Chondrocyte (in vitro differentiated cells): Measurements from ENCODE around the gene ARMC7. TPM values are rescaled to one million over a fixed set of nuclear protein-coding genes. Genes with fewer than 3 reads are reported as not detected.
"Not testable (repeated sequence)": the region's sequence is repeated elsewhere in the genome, so short reads cannot be mapped to it uniquely, and the experiment has no call there.

Experiments used
- DNase-seq: peaks from one replicate; pipeline ENCODE4 v3.0.0; 2021; ENCODE audit warnings: mixed read lengths, low spot score
- H3K27ac Mint-ChIP-seq: one replicate; pipeline ENCODE4 v1.8.0; 2021; ENCODE audit warnings: mild to moderate bottlenecking, moderate library complexity, mixed read lengths; ENCODE audit not compliant: unreplicated experiment
- H3K27me3 Mint-ChIP-seq: 2 replicates; pipeline ENCODE4 v1.8.0; 2021; ENCODE audit warnings: low read depth, mixed read lengths
- H3K36me3 Mint-ChIP-seq: 2 replicates; pipeline ENCODE4 v1.8.0; 2021; ENCODE audit warnings: low read depth, mixed read lengths
- H3K4me1 Mint-ChIP-seq: 2 replicates; pipeline ENCODE4 v1.8.0; 2021; ENCODE audit warnings: low read depth, mild to moderate bottlenecking, mixed read lengths
- H3K4me3 Mint-ChIP-seq: one replicate; pipeline ENCODE4 v1.8.0; 2021; ENCODE audit warnings: mild to moderate bottlenecking, moderate library complexity, mixed read lengths; ENCODE audit not compliant: unreplicated experiment
- H3K9me3 Mint-ChIP-seq: 2 replicates; pipeline ENCODE4 v1.8.0; 2021; ENCODE audit warnings: low read depth, mixed read lengths
- total RNA-seq: library from RNA; stranded (reverse); gene quantifications from 3 replicates; pipeline ENCODE4 v1.2.1, GENCODE V29; 2021
- TF ChIP-seq, protein P1 (sequence below): fragments of 200-600 bp; sonication (generic); IDR thresholded peaks from 2 replicates; pipeline ENCODE4 v1.5.0; 2021; ENCODE audit warnings: antibody characterized with exemption, mild to moderate bottlenecking, moderate library complexity

Gene ARMC7
- total RNA-seq, 1 donor from 2014 or later, result 10.8 TPM

DNA sequence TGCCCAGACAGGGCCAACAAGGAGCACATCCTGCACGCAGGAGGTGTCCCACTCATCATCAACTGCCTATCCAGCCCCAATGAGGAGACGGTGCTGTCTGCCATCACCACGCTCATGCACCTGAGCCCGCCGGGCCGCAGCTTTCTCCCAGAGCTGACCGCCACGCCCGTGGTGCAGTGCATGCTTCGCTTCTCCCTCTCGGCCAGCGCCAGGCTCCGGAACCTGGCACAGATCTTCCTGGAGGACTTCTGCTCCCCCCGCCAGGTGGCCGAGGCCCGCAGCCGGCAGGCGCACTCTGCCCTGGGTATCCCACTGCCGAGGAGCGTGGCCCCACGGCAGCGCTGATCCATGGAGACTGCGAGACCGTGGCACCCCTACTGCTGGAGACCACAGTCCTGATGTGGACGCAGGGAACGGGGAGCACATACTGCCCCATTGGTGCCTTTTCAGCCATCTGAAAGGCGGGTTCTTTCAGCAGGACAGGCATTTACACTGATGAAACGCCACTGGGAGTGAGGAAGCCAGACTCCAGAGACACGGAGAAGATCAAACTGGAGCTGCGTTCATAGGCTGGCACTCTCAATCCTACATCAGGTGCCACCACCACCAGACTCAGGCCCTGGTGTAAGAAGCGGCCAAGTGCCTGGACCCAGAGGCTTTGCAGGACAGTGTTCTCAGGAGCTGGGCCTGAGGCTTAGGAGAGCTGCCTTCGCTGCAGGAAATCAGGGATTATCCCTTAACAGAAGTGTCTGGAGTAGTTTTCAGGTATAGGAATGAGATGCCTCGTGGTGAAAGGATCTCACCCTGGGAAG lies 19.1 kb downstream of the ARMC7 start:
- Mint-ChIP-seq H3K9me3 (no peaks in the 10 kb centered on the region), H3K4me1 (peaks cover 24% of the 10 kb centered on the region), H3K27me3 (no peaks in the 10 kb centered on the region), H3K27ac (no peak overlapping the region), H3K36me3 (peaks cover 3% of the 10 kb centered on the region), H3K4me3 (no peak overlapping the region)
- peak; percentile 92 for DNase-seq
- TF ChIP-seq, protein P1, sequence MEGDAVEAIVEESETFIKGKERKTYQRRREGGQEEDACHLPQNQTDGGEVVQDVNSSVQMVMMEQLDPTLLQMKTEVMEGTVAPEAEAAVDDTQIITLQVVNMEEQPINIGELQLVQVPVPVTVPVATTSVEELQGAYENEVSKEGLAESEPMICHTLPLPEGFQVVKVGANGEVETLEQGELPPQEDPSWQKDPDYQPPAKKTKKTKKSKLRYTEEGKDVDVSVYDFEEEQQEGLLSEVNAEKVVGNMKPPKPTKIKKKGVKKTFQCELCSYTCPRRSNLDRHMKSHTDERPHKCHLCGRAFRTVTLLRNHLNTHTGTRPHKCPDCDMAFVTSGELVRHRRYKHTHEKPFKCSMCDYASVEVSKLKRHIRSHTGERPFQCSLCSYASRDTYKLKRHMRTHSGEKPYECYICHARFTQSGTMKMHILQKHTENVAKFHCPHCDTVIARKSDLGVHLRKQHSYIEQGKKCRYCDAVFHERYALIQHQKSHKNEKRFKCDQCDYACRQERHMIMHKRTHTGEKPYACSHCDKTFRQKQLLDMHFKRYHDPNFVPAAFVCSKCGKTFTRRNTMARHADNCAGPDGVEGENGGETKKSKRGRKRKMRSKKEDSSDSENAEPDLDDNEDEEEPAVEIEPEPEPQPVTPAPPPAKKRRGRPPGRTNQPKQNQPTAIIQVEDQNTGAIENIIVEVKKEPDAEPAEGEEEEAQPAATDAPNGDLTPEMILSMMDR, result no peak

DNA sequence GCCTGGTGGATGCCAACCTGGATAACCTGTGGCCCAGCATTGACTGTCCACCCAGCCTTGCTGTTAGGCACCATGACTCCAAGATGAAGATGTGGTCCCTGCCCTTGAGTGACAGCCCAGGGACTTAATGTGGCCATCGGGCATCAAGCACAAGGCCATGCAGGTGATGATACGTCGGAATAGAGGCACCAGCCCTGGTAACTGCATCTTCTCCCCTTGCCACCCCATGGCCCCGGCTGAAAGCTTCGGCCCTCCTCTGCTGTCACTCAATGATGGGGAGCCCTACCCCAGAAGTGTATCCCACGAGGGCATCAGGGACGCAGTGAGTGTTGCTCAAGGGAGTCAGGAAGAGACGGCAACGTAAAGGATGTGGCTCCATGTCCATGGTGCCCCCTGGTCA lies 19.8 kb downstream of the ARMC7 start:
- Mint-ChIP-seq H3K4me1 (peaks cover 18% of the 10 kb centered on the region), H3K9me3 (no peaks in the 10 kb centered on the region), H3K27ac (no peak overlapping the region), H3K4me3 (peak overlapping the region; percentile 12), H3K27me3 (no peaks in the 10 kb centered on the region), H3K36me3 (peaks cover 3% of the 10 kb centered on the region)
- peak; percentile 61 for DNase-seq
- TF ChIP-seq, protein P1, result no peak

DNA sequence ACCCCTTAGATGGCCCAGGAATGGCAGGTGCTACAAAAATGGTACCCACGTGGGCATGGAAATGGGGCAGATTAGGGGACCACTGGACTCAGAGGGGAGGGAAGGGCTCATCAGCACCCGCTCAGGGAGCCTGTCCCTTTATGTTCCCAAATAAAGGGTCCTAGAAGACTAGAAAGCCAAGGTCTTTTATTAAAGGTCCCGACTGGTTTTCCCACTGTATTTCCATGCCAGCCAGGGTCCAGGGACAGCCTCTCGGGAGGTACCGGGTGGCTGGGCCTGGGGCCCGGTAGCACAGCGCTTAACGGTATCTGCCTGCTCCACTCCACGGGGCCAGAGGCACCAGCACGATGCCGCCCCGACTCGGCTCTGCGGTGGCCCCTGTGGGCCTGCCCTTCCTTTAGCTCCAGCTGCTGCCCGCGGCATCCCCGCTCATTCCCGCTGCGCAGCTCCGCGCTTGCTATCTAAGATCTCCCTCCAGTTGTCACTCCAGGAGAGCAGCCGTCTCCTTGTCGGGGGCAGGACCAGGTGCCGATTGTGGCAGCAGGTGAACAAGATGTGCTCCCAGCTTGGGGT lies 20.4 kb downstream of the ARMC7 start:
- TF ChIP-seq, protein P1, result no peak
- Mint-ChIP-seq H3K4me1 (peaks cover 12% of the 10 kb centered on the region), H3K36me3 (peaks cover 3% of the 10 kb centered on the region), H3K4me3 (peak overlapping the region; percentile 85), H3K27ac (no peak overlapping the region), H3K27me3 (no peaks in the 10 kb centered on the region), H3K9me3 (no peaks in the 10 kb centered on the region)
- peak; percentile 92 for DNase-seq

DNA sequence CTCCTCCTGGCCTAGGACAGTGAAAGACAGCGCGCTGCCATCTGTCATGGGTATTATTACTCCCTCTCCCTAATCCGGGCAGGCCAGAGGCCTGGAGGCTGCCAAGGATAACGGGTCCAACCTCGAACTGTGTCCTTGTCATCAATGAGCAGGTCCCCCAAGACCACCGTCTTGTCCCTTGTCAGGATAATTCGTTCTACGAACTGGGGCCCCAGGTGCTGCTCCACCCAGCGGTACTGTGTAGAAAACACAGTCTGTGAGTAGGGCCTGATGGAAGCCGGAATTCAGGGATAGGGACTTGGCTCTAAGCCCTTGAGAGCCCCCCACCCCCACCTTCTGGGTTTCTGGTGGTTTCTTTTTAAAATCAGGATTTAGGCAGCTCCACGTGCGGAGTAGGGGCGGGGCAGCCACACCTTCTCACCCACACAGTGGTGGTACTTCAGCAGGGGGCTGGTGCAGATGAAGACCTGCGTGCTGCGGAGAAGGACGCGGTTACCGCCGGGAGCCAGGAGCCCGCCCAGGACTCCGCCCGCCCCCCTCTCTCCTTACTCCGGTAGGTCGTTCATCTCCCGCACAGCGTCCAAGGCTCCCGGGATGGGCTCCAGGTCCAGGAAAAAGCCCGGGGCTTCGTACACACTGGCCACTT lies 21.0 kb downstream of the ARMC7 start:
- Mint-ChIP-seq H3K4me1 (peaks cover 10% of the 10 kb centered on the region), H3K27ac (peak overlapping the region; percentile 81), H3K36me3 (peaks cover 3% of the 10 kb centered on the region), H3K27me3 (no peaks in the 10 kb centered on the region), H3K4me3 (peak overlapping the region; percentile 85), H3K9me3 (no peaks in the 10 kb centered on the region)
- TF ChIP-seq, protein P1, result peak; percentile 67
- no peak for DNase-seq

DNA sequence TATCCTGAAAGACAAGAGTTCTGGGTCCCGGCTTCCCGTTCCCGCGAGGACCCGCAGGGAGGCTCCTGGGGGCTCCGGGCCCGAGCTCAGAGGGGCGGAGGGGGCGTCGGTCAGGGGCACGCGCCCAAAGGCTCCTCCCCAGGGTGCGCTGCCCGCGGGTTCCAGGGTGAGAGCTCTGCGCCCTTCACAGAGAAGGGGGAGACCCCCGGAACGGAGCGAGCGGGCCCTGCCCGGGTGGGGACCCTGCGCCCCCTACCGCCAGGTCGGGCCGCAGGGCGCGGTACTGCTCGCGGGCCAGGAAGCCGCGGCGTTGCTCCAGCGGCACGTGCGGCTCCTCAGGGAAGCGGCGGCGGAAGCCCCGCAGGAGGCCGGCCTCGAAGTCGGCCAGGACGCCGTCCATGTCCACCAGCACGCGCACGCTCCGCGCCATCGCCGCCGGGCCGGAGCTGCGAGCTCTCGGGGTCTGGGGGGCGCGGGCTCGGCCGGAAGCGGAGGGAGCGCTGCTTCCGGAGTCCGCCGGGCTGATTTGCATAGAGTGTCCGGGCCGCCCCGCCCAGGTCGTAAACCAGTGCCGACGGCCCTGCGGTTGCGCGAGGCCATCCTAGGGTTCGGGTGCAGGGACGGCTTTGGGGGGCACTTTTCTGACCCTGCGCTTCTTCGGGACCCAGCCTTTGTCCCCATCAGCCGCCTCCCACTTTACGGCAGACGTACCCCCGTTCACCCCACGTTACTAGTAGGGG lies 21.7 kb downstream of the ARMC7 start, which contains the start of gene NT5C:
Gene NT5C, minus strand, starts transcription at position 465 of the 740 bp plus-strand sequence. Its CDS starts 35 bp downstream, at position 430.
- peak; percentile 93 for DNase-seq
- H3K9me3 Mint-ChIP-seq, result no peaks in the 10 kb centered on the region
- peak within 1 kb of the TSS; percentile 85 for H3K4me3 Mint-ChIP-seq
- no peaks in the 10 kb centered on the region for H3K27me3 Mint-ChIP-seq
- TF ChIP-seq, protein P1, result peak; percentile 83
- peaks cover 3% of the 10 kb centered on the region for H3K36me3 Mint-ChIP-seq
- H3K27ac Mint-ChIP-seq, result peak within 1 kb of the TSS; percentile 82
- peaks cover 10% of the 10 kb centered on the region for H3K4me1 Mint-ChIP-seq

DNA sequence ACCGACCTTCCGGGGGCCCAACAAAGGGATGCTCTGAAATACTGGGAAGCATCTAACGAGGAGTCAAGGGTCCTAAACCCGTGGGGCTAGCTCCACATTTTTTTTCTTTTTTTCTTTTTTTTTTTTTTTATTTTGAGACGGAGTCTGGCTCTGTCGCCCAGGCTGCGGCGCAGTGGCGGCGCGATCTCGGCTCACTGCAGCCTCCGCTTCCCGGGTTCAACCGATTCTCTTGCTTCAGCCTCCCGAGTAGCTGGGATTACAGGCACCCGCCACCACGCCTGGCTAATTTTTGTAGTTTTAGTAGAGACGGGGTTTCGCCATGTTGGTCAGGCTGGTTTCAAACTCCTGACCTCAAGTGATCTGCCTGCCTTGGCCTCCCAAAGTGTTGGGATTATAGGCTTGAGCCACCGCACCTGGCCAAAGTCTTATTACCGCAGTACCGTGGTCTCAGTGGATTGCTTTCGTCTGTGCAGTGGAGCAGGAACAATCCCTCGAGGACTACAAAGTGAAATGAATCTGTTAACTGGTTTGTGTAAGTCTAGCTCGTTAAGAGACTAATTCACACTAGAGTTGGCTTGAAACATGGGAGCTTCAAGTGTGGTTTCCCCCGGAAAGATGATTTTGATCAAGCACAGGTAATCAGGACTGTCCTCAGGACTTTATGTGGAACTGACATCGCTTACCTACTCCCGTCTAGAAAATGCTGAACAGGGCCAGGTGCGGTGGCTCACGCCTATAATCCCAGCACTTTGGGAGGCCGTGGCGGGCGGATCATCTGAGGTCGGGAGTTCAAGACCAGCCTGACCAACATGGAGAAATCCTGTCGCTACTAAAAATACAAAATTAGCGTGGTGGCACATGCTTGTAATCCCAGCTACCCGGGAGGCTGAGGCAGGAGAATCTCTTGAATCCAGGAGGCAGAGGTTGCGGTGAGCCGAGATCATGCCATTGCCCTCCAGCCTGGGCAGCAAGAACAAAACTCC lies 22.5 kb downstream of the ARMC7 start:
- H3K4me1 Mint-ChIP-seq, result peaks cover 10% of the 10 kb centered on the region
- H3K27me3 Mint-ChIP-seq, H3K36me3 Mint-ChIP-seq: not testable (repeated sequence)

More for the DNA sequence above, 22.5 kb downstream of the ARMC7 start:
- H3K9me3 Mint-ChIP-seq, result not testable (repeated sequence)
- DNase-seq, result peak; percentile 28
- Mint-ChIP-seq H3K4me3 (peak overlapping the region; percentile 80), H3K27ac (peak overlapping the region; percentile 82)
